ENCODE measurements around the gene CAV1.

The CAV1 gene

DNA sequence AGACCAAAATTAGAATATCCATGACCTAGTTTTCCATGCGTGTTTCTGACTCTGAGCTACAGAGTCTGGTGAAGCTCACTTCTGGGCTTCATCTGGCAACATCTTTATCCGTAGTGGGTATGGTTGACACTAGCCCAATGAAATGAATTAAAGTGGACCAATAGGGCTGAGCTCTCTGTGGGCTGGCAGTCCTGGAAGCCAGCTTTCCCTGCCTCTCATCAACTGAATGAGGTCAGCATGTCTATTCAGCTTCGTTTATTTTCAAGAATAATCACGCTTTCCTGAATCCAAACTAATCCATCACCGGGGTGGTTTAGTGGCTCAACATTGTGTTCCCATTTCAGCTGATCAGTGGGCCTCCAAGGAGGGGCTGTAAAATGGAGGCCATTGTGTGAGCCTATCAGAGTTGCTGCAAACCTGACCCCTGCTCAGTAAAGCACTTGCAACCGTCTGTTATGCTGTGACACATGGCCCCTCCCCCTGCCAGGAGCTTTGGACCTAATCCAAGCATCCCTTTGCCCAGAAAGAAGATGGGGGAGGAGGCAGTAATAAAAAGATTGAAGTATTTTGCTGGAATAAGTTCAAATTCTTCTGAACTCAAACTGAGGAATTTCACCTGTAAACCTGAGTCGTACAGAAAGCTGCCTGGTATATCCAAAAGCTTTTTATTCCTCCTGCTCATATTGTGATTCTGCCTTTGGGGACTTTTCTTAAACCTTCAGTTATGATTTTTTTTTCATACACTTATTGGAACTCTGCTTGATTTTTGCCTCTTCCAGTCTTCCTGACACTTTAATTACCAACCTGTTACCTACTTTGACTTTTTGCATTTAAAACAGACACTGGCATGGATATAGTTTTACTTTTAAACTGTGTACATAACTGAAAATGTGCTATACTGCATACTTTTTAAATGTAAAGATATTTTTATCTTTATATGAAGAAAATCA lies 35.5 kb downstream of the CAV1 start:
- no peak for DNase-seq

GRCh38 chr7:116561697-116562483 lies 37.1 kb downstream of the CAV1 start:
- no peak for DNase-seq

DNA sequence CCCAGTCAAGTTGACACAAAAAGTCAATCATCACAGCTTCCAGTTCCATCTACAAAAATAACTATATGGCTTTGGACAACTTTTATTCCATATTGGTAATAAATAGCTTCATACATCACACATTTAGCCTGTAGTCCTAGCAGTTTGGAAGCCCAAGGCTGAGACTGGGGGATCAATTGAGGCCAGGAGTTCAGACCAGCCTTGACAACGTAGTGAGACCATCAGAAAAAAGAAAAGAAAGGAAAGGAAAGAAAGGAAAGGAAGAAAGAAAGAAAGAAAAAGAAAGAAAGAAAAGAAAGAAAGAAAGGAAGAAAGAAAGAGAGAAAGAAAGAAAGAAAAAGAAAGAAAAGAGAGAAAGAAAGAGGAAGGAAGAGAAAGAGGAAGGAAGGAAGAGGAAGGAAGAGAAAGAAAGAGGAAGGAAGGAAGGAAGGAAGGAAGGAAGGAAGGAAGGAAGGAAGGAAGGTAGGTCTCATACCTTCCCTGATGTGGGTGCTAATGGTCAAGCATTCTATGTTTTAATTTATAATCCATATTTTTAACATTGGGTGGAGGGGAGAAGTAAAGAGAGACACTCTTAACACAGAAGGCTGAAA lies 37.8 kb downstream of the CAV1 start:
- no peak for DNase-seq

GRCh38 chr7:116565981-116566380 lies 41.1 kb downstream of the CAV1 start:
- no peak for DNase-seq

DNA sequence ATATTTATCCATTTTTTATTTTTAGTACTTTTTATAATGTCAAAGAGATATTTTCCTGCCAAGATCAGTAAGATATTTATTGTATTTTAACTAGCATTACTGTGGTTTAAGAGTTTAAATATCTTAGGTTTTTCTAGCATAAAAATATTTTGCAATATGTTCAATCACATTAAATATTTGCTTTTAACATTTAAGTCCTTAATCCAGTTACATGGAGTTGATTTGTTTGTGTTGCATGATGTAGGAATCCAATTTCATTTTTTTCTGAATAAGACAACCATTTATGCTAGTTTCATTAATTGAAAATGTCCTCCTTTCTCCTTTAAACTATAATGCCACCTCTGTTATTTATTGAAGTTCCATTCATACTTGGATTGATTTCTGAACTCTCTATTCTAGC lies 41.8 kb downstream of the CAV1 start:
- DNase-seq = no peak

GRCh38 chr7:116569737-116570136 lies 44.9 kb downstream of the CAV1 start:
- DNase-seq = no peak

- no peak for DNase-seq
Measured at GRCh38 chr7:116570306-116570705, 45.5 kb downstream of the CAV1 start.

DNA sequence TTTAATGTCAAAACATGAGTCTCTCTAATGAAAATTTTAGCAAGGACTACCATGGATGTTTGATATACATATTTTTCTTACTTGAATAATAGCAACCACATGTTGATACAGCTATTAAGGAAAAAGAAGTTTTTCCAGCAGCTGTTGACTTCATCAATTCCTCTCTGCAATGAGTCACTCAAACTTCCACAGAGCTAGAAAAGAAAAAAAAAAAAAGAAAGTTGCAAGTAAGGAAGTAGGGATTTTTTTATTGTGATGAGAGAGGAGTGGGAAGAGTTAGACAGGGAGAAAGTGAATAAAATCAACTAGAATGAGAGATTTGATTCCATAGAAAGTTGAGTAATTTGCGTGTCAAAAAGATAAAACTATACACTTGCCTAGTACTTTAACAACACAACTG lies 46.2 kb downstream of the CAV1 start:
- DNase-seq = no peak

- DNase-seq = no peak
Measured at GRCh38 chr7:116571552-116571951, 46.7 kb downstream of the CAV1 start.

DNA sequence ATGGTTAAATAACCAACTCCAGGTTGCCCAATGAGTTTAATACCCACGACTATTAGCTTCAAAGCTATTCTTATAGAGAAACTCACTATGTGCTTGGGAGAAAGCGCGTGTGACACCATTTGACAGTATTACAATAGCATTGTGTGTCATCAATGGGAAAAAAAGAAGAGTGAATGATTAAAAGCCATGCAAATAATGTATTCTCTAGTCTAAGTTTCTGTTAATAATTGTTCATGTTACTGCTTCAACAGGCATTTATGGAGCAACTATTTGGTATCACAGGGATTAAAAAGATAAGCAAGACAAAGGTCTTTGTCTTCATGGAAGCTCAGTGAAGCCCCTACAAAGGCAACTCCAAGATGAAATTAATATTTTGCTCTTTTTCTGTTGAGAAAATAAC lies 47.2 kb downstream of the CAV1 start:
- DNase-seq = no peak

- no peak for DNase-seq
Measured at GRCh38 chr7:116573541-116573940, 48.7 kb downstream of the CAV1 start.

- no peak for DNase-seq
Measured at GRCh38 chr7:116574025-116574822, 49.4 kb downstream of the CAV1 start.

GRCh38 chr7:116575853-116576252 lies 51.0 kb downstream of the CAV1 start:
- DNase-seq = no peak

GRCh38 chr7:116576350-116577319 lies 51.8 kb downstream of the CAV1 start:
- DNase-seq = no peak

DNA sequence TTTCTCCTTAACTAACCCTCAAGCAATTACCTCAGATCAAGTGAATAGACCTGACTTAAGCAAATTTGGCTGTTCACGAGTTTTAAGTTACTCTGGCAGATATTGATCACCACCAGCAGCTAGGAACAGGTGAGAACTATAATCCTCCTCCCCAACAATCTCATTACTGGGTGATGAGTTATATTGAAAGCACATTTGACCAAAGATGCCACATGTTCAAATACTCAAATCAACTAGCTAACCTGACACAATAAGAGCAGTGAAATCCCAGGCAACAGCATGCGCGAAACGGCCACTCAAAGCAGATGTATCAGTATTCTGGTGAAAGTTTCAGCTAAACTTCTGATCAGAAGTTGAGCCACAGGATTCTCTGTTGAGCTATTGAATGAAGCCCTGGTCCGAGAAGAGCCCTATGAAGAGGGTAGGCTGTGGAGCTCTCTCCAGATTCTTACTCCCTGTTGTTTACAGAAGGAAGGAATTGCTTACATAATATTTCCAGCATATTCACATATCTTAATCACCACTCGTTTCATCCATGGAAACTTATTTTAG lies 52.6 kb downstream of the CAV1 start:
- no peak for DNase-seq

DNA sequence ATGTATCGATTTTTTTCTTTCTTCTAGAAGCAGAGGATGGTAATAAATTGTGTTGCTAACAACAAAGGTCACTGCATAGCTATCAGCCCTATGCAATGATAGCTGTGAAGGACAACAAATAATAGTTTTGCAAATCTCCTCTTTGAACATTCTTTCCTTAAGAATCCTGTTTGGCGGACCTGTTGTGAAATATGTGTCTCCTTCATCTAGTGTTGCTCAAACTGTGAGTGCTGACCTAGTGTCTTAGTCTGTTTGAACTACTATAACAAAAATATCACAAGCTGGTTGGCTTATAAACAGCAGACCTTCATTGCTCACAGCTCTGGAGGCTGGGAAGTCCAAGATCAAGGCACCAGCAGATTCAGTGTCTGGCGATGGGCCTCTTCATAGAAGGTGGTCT lies 53.7 kb downstream of the CAV1 start:
- no peak for DNase-seq

DNA sequence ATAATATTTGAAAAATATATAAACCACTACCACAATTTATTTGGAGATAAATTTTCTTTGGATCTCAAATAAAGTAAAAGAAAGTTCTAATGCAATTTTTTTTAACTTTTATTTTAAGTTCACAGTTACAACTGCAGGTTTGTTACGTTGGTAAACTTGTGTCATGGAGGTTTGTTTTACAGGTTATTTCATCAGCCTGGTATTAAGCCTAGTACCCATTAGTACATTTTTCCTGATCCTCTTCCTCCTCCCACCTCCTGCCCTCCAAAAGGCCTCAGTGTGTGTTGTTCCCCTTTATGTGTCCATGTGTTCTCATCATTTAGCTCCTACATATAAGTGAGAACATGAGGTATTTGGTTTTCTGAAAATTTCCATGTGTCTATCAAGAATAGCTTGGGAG lies 54.5 kb downstream of the CAV1 start:
- DNase-seq = no peak

GRCh38 chr7:116579835-116580234 lies 55.0 kb downstream of the CAV1 start:
- no peak for DNase-seq

DNA sequence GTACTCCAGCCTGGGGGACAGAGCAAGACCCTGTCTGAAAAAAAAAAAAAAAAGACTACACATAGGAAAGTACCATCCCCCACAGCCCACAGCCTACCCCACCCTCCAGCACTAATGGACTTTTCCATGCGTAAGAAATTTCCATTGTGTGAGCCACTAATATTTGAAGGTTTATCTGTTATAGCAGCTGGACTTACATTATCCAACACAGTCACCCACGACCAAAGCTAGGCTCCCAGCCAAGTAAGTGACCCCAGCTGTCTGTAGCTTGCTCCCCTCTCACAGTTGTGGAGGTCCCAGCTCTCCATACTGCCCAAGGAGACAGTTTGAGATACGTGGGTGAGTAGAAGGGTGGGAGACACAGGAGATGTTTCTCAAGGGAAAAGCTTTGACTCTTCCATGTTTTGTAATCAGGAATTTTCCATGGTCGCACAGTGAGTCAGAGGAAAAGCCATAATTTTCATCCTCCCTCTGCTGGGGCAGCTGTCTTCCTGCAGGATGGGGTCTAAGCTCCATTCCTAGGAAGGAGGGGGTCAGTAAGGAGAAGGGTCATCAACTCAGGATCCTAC lies 57.4 kb downstream of the CAV1 start:
- no peak for DNase-seq

DNA sequence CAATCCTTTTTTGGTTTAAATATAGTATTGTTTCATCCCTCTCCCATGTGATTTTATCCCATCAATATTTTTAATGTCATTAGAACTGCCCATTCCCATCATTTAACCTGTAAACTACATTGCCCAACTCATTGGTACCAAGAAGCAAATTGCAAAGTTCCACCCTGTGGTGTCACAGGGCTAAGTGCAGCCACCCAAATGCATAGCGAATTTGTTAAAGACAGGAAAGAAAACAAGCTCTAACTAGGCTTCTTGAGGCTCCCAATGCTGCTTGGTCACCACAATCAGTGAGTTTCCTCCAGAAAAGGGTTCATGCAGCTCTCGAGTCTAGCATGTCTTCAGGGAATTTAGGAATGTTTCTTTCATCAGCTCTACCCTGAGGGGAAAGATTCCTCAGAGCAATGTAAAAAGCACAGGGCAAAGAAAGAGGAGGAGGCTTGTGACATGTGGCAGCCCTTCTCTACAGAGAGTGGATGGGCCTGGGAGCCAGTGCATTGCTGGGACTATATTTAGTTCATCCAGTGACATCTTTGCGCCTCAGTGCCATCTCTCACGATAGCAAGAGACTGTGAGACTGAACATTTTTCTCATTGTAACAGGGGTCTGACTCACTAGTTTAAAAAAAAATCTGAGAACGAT lies 58.1 kb downstream of the CAV1 start:
- no peak for DNase-seq

Data from GF-D8 (cell line).